Activated CD8-positive, alpha-beta memory T cell treated with anti-CD3 and anti-CD28 coated beads, Interleukin-2, amount 50 U/mL, for 4 hours (primary cell): ENCODE measurements around the gene CXorf51B.
"Not testable (repeated sequence)": the region's sequence is repeated elsewhere in the genome, so short reads cannot be mapped to it uniquely, and the experiment has no call there.

Experiments
- DNase-seq: peaks from one replicate; pipeline ENCODE4 v3.0.0-alpha.2; 2020

The CXorf51B gene

GRCh38 chrX:146809471-146809870 lies at the start of gene CXorf51B:
TSS of gene CXorf51B (plus strand) at chrX:146809771. CDS start at chrX:146809792, 21 bp downstream.
- not testable (repeated sequence) for DNase-seq

- not testable (repeated sequence) for DNase-seq
Measured at GRCh38 chrX:146814644-146815043, 5.1 kb downstream of the CXorf51B start, which contains the start of gene CXorf51A. TSS of gene CXorf51A (minus strand) at chrX:146814744. CDS start at chrX:146814723, 21 bp downstream.

- no peak for DNase-seq
Measured at GRCh38 chrX:146831994-146832393, 22.4 kb downstream of the CXorf51B start.

GRCh38 chrX:146854281-146854680 lies 44.7 kb downstream of the CXorf51B start:
- DNase-seq: no peak
